Cardiac fibroblast (primary cell): Measurements from ENCODE around the gene SLC38A1.

Source experiments
- DNase-seq, 2 donors: peaks; one replicate each; pipeline versions ENCODE4 v3.0.0 to v3.0.0-alpha.2; 2010; ENCODE audit warnings: low read depth in 2 of 2
- H3K4me3 ChIP-seq, 2 donors: replicated peaks in 1 of 2; 1 replicate in 1 of 2; 2 replicates in 1 of 2; pipeline ENCODE4 v1.5.1; 2011; ENCODE audit warnings: low read depth in 2 of 2, low read length in 2 of 2, mild to moderate bottlenecking in 2 of 2, moderate library complexity in 1 of 2
- TF ChIP-seq, protein P1 (sequence below): IDR thresholded peaks from one replicate; pipeline ENCODE4 v1.5.1; 2011; ENCODE audit warnings: low read depth, mild to moderate bottlenecking, low read length, inconsistent platforms

SLC38A1 gene

DNA sequence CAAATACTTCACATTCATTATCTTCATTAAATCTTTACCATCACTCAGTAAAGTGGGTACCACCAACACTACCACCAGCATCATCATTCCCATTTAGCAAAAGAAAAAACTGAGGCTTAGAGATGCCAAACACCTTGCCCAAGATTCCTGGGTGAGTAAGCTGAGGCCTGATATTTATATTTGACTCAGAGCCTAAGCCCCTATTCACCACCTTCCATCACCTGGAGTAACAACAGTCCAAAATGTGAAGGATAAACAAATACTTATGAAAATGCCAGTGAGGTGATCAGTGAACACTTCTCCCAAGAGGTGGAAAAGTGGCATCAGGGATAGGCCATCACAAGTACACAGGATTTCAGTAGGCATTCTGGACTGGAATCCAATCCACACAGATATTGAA lies 3.7 kb downstream of the SLC38A1 start:
- DNase-seq: no peak
- H3K4me3 ChIP-seq: no peak overlapping the region
- TF ChIP-seq, protein P1, sequence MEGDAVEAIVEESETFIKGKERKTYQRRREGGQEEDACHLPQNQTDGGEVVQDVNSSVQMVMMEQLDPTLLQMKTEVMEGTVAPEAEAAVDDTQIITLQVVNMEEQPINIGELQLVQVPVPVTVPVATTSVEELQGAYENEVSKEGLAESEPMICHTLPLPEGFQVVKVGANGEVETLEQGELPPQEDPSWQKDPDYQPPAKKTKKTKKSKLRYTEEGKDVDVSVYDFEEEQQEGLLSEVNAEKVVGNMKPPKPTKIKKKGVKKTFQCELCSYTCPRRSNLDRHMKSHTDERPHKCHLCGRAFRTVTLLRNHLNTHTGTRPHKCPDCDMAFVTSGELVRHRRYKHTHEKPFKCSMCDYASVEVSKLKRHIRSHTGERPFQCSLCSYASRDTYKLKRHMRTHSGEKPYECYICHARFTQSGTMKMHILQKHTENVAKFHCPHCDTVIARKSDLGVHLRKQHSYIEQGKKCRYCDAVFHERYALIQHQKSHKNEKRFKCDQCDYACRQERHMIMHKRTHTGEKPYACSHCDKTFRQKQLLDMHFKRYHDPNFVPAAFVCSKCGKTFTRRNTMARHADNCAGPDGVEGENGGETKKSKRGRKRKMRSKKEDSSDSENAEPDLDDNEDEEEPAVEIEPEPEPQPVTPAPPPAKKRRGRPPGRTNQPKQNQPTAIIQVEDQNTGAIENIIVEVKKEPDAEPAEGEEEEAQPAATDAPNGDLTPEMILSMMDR: no peak

DNA sequence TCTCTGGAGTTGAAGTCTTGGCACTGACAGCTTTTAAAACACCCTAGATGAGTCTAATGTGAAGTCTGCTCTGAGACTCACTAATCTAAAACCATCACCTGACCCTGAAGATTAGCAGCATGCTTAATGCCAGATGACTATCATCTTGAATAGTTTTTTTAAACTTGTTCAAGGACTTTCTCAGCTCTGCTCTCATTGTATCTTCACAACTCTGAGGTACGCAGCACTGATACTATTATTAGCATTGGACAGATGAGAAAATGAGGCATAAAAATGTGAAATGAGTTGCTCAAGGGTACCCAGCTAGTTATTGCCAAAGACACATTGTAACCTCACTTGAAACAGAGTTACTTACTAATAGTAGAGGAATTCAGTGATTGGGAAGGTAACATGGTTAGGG lies 4.8 kb downstream of the SLC38A1 start:
- H3K4me3 ChIP-seq: no peak overlapping the region
- TF ChIP-seq, protein P1: no peak
- DNase-seq: peak; percentile 36 to 75

DNA sequence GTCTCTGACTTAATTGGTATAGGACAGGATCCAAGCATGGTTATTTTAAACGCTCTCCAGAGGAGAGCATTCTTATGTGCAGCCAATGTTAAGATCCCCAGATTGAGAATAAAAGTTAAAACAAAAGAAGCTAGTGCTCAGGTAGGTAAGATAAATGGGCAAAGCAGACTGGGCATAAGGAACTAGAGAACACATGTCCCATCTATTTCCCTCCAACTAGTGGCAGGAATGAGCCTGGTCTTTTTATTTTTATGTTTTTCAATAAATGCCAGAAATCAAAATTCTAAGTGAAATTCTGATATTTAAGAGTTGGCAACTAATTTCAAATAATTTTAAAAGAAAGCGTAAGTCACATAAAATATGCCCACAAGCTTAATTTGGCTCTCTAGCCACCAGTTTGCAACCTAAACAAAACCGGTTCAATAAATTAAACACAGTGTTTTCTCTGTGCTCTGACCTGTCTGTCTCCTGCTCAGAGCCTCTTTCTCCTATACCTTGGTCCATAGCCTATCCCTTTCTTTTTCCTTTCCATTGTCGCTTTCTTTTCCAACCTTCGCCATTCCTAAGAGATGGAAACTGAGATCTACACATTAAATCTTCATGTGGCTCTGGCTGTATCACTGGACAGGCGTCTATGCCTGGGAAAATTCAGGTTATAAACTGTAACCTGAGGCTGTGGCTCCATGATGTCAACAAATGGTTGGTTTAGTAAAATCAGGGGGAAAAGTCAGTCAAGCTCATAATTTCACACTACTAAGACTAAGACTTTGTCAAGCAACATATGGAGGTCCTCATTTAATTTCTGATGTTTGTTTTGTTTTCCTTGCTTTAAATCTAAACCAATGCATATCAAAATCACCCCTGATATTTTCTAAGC lies 5.5 kb downstream of the SLC38A1 start:
- TF ChIP-seq, protein P1: peak; percentile 19
- no peak for DNase-seq
- no peak overlapping the region for H3K4me3 ChIP-seq

DNA sequence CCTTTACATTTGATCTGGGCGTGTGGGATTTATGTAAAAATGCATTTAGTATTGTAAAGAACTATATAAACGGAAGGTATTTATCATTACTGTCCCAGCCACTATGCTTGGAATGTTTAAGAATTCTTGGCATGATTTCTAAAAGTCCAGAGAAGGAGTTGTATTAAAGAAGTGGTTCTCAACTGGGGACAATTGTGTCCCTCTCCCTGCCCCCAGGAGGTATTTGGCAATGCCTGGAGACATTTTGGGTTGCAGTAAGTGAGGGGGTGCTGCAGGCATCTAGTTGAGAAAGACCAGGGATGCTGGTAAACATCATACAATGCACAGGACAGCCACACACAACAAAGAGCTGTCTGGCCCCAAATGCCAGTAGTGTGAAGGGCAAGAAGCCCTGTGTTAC lies 7.2 kb downstream of the SLC38A1 start:
- TF ChIP-seq, protein P1: no peak
- no peak for DNase-seq
- H3K4me3 ChIP-seq: no peak overlapping the region

DNA sequence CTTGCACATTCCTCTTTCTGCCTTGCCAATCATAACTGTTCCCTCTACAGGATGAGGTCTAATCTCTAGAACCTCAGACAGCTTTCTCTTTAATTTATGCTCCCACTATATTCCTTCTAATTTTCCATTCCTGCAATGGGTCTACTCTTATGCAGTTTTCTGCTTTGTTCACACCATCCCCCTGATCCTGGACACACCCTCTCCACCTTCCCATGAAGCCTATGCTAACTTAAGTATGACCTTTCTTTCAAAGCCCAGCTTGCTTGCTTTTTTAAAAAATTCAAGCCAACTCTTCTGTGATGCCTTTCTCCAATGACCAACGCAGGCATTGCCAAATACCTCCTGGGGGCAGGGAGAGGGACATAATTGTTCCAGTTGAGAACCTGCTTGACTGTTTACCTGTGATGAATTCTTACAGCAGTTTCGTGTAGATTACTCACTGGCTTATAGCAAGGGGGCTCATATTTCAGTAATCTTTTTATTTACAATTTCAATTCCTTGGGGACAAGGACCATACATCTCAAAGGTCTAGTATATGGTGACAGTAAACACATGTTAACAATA lies 7.8 kb downstream of the SLC38A1 start:
- TF ChIP-seq, protein P1: no peak
- H3K4me3 ChIP-seq: no peak overlapping the region
- no peak for DNase-seq

DNA sequence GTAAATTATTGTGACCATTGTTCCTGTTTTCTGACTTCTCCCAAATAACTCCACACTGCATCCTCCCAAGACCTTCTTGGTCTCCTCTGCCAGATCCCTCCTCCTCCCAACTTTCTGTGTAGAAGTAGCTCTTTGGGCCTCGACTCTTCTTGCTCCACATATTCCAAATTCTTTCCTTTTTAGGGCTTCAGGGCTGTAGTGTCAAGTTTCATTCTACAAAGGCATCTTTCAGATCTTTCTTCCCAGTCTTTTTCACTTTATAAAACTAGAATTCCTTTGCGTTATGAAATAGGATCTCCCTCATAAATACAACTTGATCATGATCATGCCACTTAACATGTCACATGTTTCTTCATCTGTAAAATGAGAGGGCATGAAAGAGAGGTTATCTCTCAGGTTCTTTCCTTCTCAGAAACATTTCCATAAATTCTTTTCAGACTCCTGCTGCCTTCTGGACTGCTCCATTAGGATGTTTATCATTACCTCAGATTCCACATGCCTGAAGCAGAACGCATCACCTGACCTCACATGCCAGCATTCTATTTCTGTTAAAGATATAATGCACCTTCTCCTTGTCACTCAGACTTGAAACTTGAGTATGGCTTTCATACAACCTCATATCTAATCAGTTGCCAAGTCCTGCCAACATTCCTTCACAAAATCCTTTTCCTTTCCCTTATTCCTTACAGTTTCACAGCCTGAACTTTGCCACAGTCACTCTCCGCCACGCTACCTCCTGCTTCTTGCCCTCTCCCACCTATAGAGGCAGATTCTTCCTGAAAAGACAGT lies 8.5 kb downstream of the SLC38A1 start:
- no peak overlapping the region for H3K4me3 ChIP-seq
- DNase-seq: peak; percentile 18 to 74
- TF ChIP-seq, protein P1: no peak
